PFSK-1 (cell line): ENCODE results near the gene GALNT14.

ENCODE experiments used
- FOXP2 ChIP-seq: optimal IDR thresholded peaks from 2 replicates; pipeline ENCODE3; 2011; ENCODE audit warnings: borderline replicate concordance, control low read depth, inconsistent platforms; ENCODE audit not compliant: insufficient read depth; ENCODE audit errors: extremely low read length, extremely low read depth
- POLR2AphosphoS5 ChIP-seq: IDR thresholded peaks from 2 replicates; pipeline ENCODE4 v1.6.1; 2012; ENCODE audit warnings: low read depth, mild to moderate bottlenecking, control low read depth, low read length, moderate library complexity
- SIN3A ChIP-seq: IDR thresholded peaks from 2 replicates; pipeline ENCODE4 v1.6.1; 2012; ENCODE audit warnings: mild to moderate bottlenecking, low read length, moderate library complexity, borderline replicate concordance; ENCODE audit not compliant: insufficient read depth
- TAF1 ChIP-seq: IDR thresholded peaks from 2 replicates; pipeline ENCODE4 v1.6.1; 2012; ENCODE audit warnings: low read length, control low read depth, borderline replicate concordance; ENCODE audit not compliant: insufficient read depth
- TF ChIP-seq, protein P1 (sequence below), 2 experiments: IDR thresholded peaks; 2 replicates each; pipeline versions ENCODE4 v1.6.1 to v1.8.0; 2011 to 2012; ENCODE audit warnings: low read depth in 2 of 2, low read length in 2 of 2, control low read depth in 1 of 2, inconsistent platforms in 1 of 2, mild to moderate bottlenecking in 1 of 2, moderate library complexity in 1 of 2; ENCODE audit not compliant: insufficient read depth in 1 of 2

GALNT14 gene

DNA sequence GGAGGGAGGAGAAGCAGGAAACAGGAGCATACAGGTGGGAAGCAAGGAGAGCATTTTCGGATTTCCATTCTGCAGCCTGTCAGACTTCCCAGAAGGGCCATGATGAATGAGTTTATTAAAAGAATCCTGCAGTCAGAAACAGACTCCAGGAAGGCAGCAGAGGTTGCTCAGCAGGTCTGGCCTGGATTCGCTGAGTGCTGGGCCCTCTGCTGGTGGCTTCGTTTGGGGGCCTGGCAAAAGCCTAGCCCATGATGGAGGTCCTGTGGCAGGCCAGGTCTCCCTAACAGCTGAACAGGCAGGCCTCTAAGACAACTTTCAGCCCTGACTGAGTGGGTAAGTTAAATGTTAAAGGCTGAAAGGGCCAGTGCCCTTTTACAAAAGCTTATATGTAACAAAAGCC, 222.8 kb downstream of the GALNT14 start:
- TF ChIP-seq, protein P1, sequence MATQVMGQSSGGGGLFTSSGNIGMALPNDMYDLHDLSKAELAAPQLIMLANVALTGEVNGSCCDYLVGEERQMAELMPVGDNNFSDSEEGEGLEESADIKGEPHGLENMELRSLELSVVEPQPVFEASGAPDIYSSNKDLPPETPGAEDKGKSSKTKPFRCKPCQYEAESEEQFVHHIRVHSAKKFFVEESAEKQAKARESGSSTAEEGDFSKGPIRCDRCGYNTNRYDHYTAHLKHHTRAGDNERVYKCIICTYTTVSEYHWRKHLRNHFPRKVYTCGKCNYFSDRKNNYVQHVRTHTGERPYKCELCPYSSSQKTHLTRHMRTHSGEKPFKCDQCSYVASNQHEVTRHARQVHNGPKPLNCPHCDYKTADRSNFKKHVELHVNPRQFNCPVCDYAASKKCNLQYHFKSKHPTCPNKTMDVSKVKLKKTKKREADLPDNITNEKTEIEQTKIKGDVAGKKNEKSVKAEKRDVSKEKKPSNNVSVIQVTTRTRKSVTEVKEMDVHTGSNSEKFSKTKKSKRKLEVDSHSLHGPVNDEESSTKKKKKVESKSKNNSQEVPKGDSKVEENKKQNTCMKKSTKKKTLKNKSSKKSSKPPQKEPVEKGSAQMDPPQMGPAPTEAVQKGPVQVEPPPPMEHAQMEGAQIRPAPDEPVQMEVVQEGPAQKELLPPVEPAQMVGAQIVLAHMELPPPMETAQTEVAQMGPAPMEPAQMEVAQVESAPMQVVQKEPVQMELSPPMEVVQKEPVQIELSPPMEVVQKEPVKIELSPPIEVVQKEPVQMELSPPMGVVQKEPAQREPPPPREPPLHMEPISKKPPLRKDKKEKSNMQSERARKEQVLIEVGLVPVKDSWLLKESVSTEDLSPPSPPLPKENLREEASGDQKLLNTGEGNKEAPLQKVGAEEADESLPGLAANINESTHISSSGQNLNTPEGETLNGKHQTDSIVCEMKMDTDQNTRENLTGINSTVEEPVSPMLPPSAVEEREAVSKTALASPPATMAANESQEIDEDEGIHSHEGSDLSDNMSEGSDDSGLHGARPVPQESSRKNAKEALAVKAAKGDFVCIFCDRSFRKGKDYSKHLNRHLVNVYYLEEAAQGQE (IDR thresholded peaks at IDR 0.05; ENCODE audit: insufficient read depth in 1 of 2, low read depth in 2 of 2, low read length in 2 of 2) = no peak
- TF ChIP-seq FOXP2 (no peak), TAF1 (no peak), SIN3A (no peak), POLR2AphosphoS5 (no peak)

DNA sequence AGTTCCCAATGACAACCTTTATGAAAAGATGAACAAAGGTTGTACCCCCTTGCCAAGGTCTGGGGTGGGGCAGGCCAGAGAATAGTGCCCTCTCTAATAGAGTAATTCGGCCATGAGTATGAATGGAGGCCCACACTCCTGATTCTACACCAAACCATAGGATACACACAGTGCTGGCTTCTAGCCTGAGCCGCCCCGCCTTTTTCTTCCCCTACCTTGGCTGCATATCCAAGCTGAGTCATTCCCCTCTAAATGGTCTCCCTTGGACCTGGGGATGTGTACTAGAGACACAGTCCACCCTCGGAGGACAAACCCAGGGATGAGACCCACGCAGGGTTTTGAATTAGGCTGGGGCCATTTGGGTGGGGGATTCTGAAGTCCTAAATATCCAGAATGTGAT, 223.8 kb downstream of the GALNT14 start:
- TF ChIP-seq FOXP2 = no peak
- TF ChIP-seq, protein P1 (IDR thresholded peaks at IDR 0.05; ENCODE audit: insufficient read depth in 1 of 2, low read depth in 2 of 2, low read length in 2 of 2) = no peak
- no peak for TF ChIP-seq SIN3A

DNA sequence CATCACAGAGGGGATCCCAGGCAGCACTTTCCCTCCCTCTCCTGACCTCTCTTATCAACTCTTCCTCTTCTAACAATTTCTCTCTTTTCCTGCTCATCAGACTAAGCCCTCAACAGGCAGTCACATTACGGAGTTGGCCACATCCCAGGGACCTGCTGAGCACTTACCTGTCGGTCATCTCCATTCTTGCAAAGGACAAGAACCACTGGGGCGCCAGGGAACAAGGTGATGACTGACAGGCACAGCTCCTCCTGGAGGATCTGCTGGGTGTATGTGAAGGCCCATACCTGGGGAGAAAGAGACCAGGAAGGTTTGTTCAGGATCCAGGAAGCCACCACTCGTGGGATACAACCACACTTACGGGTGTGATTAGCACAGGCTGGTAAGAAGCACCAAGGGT, 226.2 kb downstream of the GALNT14 start:
- no peak for TF ChIP-seq FOXP2
- TF ChIP-seq, protein P1 (IDR thresholded peaks at IDR 0.05; ENCODE audit: insufficient read depth in 1 of 2, low read depth in 2 of 2, low read length in 2 of 2) = no peak

DNA sequence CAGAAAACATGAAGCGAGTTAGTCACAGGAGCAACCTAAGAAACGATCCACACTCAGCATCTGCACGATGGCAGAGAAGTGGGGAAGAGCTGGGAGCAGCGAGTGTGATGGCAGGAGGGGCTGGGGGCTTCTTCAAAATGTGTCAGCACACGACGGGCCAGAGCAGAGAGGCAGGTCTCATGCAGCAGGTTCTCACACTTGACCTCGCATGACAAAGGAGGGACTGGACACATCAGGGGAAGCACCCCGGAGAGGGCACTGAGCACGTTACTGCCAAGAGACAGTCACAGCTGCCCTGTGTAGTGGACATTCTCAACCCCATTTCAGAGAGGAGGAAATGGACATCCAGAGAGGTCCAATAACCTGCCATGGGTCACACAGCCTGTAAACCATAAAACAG, 226.9 kb downstream of the GALNT14 start:
- TF ChIP-seq, protein P1 (IDR thresholded peaks at IDR 0.05; ENCODE audit: insufficient read depth in 1 of 2, low read depth in 2 of 2, low read length in 2 of 2) = no peak
- TF ChIP-seq TAF1 = no peak

DNA sequence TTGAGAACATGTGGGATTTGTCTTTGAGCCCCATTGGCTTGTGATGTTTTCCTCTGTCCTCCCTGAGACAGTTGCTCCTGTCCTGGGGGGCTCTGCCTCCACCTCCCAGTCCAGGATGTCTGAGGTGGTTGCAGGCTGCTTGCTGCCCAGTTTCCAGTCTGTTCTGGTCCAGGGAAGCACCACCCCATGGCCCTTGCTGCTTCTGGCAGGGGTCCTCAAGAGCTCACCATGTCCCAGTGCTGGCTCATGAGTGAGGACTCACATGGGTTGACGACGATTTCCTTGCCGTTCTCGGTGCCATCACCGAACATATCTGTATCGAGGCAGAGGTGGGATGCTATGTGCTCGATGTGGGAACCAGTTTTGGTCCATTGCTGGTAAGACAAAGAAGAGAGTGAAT, 227.6 kb downstream of the GALNT14 start:
- TF ChIP-seq TAF1 (no peak), FOXP2 (no peak)

DNA sequence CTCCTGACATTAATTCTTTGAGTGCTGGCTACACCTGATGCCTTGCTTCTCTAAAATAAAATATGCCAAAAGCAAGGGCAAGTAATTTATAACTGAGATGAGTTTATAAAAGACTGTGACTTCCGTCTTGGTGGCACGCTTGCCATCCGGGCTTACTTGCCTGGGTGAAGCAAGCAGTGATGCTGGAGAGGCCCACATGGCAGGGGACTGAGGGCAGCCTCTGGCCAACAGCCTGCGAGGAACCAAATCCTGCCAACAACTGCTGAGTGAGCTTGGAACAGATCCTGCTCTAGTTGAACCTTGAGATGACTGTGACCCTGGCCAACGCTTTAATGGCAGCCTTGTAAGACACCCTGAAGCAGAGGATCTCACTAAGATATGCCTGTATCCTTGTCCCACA, 234.9 kb downstream of the GALNT14 start:
- TF ChIP-seq FOXP2 (no peak), TAF1 (no peak), POLR2AphosphoS5 (no peak), SIN3A (no peak)
- TF ChIP-seq, protein P1 (IDR thresholded peaks at IDR 0.05; ENCODE audit: insufficient read depth in 1 of 2, low read depth in 2 of 2, low read length in 2 of 2) = no peak
